Ecto neural progenitor cell (in vitro differentiated cells): ENCODE measurements around the gene CSNK2B.

ENCODE experiments used
- DNase-seq: peaks from one replicate; pipeline ENCODE4 v3.0.0-alpha.2; 2018; ENCODE audit warnings: low spot score

Gene CSNK2B

DNA sequence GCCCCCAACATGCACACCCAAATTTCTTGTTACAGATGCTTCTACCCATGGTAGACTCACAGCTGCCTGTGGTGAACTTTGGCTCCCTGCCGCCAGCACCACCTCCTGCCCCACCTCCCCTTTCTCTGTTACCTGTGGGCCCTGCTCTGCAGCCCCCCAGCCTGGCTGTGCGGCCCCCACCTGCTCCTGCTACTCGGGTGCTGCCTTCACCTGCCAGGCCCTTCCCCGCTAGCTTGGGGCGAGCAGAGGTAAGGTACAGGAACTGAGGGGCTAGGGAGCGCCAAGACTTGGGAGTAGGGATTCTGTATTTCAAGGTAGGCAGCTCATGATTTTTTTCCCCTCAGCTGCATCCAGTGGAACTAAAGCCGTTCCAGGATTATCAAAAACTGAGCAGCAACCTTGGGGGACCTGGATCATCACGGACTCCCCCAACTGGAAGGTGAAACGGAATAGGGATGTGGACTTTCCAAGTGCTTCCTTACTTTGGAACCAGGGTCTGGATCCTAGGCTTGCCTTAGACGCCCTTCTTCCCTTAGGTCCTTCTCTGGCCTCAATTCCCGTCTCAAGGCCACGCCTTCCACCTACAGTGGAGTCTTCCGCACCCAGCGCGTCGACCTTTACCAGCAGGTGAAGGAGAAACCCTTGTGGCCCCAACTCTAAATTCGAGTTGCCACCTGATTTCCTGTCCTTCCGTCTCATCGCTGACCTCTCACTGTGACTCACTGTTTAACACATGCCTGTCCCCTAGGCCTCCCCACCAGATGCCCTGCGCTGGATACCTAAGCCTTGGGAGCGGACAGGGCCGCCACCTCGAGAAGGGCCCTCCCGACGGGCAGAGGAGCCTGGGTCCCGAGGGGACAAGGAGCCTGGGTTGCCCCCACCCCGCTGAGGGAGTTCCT lies 28.9 kb upstream of the CSNK2B start:
- DNase-seq: no peak

DNA sequence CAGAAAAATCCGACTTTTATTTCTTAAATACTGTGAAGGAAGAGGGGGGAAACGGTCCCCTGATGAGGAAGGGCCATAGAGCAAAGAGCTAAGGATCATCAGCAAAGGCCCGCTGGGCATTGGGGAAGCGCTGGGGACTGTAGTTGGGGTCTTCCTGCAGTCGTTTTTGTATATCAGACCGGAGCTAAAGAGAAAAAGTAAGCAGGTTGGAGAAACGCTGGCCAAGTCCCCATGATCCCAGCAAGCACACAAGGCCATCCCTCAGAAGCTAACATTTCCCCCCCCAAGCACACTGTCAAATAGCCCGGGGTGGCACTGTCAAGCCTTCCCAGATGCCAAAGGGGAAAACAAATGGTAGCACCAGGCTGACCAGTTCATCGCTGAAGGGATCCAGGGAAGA lies 26.8 kb upstream of the CSNK2B start:
- no peak for DNase-seq

DNA sequence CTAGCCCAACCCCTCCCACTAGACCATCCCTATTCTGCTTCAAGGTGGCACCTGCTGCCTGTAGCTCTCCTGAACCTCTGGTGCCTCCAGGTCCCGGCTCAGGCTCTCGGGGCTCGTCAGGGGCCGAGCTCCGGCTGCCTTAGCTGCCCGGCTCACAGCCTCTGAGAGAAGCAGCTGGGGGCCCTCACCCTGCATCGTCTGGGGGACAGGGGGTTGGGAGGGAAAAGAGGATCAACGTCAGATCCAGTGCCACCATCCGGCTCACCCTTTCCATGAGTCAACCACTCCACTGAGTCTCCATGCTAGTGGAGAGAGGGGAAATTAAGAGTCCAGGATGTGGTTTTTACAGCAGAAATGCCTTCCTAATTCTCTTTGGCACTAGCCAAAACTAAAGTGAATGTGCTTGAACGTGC lies 26.4 kb upstream of the CSNK2B start:
- no peak for DNase-seq

DNA sequence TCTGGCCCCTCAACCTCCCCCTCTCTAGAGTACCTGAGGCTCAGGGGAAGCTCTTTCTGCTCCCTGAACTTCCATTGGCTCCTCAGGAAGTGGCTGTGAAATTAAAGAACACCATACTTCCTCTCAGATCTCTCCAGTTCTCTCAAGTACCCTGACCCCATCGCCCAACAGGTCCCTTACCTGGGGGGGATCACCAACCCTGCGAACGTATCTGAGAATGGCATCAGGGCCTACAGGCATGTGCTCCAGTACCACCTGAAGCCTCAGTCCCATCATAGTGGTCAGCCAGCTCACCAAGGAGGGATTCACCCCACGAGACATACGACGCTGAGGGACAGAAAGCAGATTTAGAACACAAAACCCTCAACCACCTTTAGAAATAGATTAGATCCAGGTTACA lies 25.3 kb upstream of the CSNK2B start:
- DNase-seq: no peak

DNA sequence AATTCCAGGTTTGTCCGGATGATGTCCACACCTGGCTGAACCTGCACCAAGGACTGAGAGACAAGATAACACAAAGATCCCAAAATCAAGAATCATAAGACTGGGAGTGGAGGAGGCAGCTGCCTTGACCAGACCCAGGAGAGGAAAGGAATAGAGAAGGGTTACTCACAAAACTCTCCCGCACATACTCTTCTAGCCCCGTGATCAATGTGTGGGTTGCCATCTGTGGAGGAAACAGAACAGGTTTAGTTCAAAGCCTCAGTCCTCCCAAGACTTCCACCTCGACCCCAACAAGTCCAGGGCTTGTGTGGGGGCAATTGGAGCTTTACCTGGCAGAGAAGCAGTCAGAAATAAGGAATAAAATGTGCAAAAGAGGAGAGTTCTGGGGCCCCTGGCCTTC lies 24.5 kb upstream of the CSNK2B start:
- no peak for DNase-seq

DNA sequence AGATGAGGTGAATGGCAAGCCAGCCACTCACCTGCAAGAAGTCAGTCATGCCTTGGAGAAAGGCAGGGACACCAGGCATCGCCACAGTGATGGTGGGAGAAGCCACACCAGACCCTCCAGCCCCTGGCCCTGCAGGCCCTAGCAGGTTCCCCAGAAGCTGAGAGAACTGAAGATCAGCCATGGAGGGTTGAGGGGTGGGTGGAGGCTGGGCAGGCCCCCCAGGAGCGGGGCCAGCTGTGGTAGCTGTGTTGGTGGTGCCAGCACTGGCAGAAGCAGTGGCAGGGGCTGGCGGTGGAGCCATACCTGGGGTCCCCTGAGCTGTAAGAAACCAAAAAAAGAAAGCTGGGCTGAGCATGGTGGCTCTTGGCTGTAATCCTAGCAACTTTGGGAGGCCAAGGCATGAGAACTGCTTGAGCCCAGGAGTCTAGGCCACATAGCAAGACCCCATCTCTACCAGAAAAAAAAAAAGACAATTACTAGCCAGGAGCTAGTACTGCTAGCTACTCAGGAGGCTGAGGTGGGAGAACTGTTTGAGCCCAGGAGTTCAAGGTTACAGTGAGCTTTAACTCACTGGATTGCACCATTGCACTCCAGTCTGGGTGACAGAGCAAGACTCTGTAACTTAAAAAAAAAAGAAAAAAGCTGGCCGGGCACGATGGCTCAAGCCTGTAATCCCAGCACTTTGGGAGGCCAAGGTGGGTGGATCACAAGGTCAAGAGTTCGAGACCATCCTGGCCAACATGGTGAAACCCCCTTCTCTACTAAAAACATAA lies 22.9 kb upstream of the CSNK2B start:
- DNase-seq: no peak

- no peak for DNase-seq
Observed at GRCh38 chr6:31643818-31644454, 21.9 kb upstream of the CSNK2B start.

GRCh38 chr6:31645325-31645724 lies 20.6 kb upstream of the CSNK2B start:
- DNase-seq: no peak

DNA sequence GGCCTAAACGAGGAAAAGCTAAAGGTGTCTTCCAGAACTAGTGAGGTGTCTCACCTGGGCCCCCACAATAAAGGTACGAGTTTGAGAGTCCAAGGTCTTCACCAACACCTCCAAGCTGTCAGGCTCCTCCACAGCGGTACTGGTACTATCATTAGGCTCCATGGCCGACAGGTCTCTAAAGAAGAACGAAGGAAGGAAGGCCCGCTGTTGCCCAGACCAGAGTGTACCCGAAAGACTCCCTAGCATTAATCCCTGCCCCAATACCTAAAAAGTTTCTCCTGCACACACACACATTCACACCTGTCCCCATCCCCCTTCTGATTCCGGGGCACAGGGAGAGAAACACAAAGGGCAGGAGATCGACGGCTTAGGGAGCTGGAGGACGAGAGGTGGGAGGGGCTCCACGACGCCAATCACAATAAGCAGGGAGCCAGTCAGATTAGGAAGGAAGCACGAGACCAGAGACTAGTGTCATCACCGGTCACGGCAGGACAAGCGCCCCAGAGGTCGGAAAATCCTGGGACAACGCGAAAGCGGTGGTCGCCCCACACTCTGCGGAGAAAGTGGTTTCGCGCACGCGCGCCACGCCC lies 14.2 kb upstream of the CSNK2B start:
- DNase-seq: no peak

DNA sequence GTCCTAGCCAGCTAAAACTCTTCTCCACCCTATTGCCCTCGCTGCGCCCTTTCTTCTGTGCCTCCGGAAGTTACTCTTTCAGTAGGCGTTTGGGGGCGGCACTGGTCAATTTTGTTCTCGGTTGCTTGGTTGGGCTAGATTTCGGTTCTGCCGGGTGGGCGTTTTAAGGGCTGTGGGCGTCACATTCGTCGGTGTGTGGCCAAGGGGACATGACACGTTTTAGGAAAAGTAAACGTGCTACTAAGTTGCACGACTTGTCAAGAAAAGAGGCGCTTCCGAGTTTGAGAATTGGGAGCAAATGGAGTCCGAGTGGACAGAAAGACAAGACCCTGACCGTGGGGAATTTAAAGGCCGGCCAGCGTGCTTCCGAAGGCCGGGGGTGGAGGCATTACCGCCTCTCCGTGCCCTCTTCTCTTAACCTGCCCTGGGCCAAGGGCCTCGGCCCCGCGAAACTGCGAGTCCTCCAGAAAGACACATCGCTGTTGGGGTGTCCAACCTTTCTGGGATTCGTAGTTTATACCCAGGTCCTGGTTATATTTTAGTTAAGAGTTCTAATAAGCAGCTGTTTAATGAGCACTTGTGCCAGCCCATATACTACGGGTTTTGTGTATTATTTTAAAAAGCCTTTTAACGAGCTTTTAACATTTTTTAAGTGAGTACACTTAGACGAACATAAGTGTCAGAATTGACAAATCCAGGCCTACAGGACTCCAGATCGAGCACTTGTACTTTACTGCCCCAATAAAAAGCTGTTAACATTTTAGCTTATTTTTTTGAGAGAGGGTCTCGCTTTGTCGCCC lies 12.8 kb upstream of the CSNK2B start:
- DNase-seq: no peak

GRCh38 chr6:31654574-31655348 lies 11.1 kb upstream of the CSNK2B start:
- DNase-seq: no peak

DNA sequence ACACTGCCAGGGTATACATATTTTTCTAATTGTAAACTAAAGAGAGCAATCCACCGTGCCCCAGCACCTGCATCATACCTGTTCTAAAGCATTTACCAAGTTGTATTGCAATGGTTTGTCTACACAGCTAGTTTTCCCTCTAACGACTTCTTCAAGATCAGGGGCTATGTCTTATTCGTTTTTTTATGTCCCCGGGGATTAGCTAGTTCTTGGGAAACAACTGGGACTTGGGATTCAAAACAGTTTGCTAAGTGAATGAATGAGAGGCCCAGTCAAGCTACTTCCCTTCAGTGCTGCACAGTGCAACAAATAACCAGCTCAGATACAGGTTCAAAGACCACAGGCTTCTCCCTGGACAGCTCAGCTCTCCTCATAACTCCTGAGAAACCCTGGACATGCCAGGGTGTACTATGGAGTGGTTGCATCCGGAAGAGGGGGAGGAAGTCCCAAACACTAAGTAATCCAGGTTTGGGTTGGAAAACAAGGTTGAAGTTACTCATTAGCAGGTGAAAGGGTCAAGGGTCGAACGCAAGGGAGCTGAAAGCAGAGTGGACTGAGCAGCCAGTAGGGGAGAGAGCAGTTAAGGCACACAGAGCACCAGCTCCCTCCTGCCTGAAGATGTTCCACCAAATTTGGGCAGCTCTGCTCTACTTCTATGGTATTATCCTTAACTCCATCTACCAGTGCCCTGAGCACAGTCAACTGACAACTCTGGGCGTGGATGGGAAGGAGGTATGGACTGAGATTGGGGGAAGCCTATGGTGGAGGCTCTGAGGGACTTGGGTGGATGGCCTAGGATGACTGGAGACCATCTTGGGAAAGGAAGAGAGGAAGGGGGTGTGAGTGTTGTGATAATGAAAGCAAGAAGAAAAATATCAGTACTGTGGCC lies 10.3 kb upstream of the CSNK2B start, which contains the start of gene APOM:
Gene APOM (plus strand): TSS at position 546 of the 889 bp plus-strand sequence. CDS start 73 bp downstream, at position 619.
- no peak for DNase-seq

DNA sequence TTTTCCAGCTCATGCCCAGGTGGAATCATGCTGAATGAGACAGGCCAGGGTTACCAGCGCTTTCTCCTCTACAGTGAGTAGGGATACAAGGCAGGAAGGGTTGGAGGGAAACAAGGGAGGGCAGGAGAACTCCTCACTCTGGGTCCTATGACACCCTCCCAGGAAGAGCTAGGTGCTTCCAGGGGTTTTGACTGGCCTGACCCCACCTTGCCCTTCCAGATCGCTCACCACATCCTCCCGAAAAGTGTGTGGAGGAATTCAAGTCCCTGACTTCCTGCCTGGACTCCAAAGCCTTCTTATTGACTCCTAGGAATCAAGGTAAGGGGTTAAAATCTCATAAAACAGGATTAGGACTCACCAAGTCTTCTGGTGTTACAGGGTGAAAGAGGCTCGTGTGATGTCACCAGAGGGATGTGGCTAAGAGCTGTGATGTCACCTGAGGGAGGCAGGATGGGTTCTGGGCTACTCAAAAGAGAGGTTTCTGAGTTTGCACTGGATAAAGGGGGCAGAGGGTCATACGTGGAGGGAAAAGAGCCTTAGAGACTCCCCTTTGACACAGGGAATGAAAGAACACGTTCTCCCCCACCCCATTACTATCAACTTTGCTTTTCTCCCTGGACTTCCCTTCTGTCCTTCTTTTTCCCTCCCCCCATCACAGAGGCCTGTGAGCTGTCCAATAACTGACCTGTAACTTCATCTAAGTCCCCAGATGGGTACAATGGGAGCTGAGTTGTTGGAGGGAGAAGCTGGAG lies 8.3 kb upstream of the CSNK2B start:
- no peak for DNase-seq

GRCh38 chr6:31658158-31658688 lies 7.7 kb upstream of the CSNK2B start:
- DNase-seq: no peak

GRCh38 chr6:31658983-31659648 lies 6.8 kb upstream of the CSNK2B start:
- no peak for DNase-seq

GRCh38 chr6:31659649-31660380 lies 6.1 kb upstream of the CSNK2B start:
- no peak for DNase-seq
